NCI-H146 treated with DMSO at 0.1 percent for 48 hours (cell line): ENCODE data around the gene DNAAF9.

Source experiments
- DNase-seq: peaks from one replicate; lab custom pipeline; 2025; ENCODE audit not compliant: unreplicated experiment; lab: John Stamatoyannopoulos, UW

The DNAAF9 gene

GRCh38 chr20:3378138-3378537 lies 29.3 kb downstream of the DNAAF9 start:
- DNase-seq, result no peak

DNA sequence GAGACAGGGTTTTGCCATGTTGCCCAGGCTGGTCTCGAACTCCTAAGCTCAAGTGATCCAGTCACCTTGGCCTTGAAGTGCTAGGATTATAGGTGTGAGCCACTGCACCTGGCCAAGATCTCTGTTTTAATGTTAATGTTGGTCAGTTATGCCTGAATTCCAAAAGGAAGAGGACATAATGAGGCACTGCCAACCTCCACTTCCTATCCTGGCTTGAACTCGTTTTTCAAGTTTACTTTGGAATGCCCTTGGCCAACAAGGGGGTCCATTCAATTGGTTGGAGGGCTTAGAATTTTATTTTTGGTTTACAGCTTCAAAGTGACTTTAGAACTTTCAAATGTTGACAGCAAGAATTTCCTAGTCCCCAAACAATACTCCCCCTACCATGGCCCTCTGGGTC lies 29.8 kb downstream of the DNAAF9 start:
- DNase-seq, result no peak

GRCh38 chr20:3374296-3374695 lies 33.2 kb downstream of the DNAAF9 start:
- no peak for DNase-seq

DNA sequence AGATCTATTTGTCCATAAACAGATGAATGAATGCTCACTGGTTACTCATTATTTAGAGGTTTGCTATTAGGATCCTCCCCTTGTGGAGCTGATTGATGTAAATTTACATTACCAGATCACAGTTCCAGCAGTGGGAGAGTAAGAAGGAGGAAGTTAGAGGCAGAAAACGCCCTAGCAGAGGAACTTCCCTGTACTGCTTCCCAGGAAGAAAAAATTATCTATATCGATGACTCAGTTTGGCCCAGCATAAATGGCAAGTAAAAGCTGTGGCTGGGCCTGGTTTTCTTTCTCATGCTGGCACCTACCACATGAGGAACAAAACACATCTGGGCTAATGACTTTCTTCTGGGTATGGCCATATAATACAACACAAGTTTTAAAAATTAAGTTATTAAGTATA lies 35.7 kb downstream of the DNAAF9 start:
- DNase-seq, result no peak

DNA sequence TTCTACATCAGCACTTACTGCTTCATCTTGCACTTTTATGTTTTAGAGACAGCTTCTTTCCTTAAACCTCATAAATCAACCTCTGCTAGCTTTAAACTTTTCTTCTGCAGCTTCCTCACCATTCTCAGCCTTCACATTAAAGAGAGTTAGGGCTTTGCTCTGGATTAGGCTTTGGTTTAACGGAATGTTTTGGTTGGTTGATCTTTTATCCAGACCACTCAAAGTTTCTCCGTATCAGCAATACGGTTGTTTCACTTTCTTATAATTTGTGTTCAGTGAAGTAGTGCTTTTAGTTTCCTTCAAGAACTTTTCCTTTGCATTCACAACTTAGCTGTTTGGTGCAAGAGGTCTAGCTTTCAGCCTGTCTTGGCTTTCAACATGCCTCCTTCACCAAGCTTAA lies 40.4 kb downstream of the DNAAF9 start:
- no peak for DNase-seq

GRCh38 chr20:3364323-3365013 lies 43.0 kb downstream of the DNAAF9 start:
- no peak for DNase-seq

GRCh38 chr20:3360752-3361151 lies 46.7 kb downstream of the DNAAF9 start:
- no peak for DNase-seq

DNA sequence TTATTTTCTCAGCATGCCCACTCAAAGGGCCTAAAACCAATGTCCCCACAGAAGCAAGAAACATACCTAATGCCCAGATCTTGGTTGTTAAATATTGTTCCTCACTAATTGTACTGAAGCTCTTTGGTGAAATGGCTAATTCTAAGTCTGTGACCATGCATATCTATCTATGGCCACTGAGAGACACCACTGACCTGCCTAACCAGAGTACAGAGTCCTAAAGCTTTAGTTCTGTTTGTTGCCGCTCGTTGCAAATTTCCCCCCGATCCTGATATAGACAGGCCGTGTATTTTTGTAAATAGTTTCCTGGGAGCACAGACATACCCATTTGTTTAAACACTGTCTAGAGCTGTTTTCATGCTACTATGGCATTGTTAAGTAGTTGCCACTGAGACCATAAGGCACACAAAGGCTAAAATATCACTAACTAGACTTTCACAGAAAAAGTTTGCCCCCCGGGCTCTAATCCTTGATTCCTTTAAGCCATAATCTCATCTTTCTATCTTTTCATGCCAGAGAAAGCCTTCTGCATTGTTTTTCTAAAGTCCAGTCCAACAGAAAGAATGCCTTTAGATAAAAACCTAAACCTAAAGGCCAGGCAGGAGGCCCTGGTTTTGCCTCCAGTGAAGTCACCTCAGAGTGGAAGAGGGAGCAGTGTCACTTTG lies 48.7 kb downstream of the DNAAF9 start:
- no peak for DNase-seq
